ENCODE measurements around the gene GCFC2.
A peak's percentile ranks its signal among the peaks of the same experiment; 100 is the strongest.
"Not testable (repeated sequence)": the region's sequence is repeated elsewhere in the genome, so short reads cannot be mapped to it uniquely, and the experiment has no call there.

Gene GCFC2

DNA sequence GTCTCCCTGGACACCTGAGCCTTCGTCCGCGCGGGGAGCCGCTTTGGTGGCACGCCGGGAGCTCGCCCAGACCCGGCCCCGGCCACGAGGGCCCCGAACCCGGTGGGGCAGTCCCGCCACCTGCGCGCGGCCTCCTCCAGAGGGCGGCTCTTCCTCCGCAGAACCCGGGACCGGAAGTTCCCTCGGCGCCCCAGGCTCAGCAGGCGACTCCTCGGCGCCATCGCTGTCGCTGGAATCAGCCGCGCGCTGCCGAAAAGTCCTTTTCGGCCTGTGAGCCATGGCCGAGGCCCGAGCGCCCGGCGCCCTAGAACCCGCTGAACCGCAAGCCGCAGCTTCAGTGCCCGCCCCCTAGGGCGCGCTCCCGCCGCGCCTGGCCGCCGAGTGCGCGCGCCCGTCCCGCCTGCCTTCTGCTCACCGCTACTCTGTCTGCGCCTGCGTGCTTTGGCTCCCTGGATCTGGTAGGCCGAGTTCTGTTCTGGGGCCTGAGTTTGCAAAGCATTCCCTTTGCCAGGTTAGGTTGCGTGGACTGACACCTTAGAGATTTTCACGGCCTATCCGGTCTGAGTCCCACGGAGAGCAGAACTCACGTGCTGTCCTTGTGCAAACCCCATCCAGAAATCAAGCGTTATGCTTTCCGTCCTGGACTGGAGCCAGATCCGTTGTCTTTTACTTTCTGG is at the start of gene GCFC2:
Gene GCFC2, minus strand, starts transcription at position 339 of the 677 bp plus-strand sequence. Its CDS starts 60 bp downstream, at position 279.
- no peak for FAIRE-seq

DNA sequence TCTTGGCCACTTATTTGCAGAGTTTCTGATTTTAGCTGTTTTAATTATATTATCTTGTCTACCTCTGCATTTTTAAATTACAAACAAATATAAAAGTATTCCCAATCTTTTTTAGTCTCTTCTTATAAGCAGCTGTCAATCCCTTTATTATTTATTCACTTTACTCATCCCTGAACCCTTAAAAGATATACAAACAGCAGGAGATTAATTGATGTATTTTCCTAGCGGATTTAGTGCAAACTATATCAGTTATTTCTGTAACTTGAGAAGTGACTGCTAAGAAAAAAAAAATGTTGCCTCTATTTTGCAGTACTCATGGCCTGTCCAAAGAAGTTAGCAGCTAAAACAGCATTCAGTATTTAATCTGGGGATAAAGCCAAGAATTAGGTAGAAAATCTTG is 42.1 kb upstream of the GCFC2 start:
- no peak for FAIRE-seq

DNA sequence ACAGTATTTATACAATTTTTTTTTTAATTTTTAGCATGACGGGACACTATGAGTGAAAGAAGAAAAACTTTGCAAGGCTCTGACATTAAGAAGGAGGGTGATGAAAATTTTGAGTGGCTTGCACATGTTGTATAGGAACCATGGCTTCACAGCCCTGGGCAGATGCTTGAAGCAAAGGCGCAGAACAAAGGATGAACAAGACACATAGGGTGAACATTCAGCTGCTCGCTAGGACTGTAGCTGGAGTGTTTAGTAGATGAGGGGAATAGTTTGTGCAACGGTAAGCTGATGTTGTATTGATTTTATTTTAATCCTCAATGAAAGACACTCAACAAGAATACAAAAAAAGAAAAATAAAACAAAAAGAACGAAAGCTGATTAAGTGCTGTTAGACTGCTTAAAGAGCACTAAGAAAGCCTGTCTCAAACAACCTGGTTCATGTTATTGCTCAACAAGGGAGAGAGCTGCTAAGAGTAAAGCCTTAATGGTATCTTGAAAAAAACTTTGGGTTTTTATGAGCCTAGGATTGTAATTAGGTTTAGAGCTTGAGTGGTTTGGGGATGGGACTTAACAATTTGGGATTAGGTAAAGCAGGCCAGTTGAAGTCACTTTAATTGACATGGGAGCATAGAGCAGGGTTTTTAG is 41.2 kb upstream of the GCFC2 start:
- no peak for FAIRE-seq

DNA sequence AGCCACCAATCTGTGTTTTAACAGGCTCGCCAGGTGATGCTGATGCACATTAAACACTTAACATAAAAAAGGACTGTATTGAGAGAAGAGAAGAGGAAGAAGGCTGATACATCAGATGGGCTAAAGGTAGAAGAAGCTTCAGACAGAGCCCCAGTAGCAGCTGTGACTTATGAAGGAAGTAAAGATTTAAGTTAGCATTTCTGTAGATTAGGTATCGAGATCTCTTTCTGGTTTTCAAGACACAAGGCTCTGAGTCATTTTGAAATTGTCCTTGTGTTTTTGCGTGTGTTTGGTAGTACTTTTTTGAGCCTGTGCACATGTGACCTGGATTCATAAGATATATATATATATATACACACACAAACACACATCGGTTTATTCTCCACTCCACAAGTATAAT is 40.6 kb upstream of the GCFC2 start:
- FAIRE-seq = no peak

DNA sequence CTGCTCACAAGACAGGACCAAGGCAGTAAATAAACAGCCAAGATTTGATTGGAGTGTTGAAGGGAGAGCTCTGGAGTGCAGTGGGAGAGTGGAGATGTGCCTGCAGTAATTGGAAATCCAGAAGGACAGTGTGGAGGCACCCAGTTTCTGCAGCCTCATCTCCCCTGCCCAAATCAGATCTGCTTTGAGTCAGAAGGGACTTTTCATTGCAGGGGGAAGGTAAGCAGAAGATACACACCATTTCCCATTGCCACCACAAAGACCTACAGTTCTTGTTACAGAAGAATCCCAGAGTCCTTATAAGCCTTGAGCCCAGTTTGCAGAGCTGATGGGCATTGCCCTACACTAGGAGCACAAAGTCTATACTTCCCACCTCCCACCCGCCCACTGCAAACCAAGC is 27.2 kb upstream of the GCFC2 start:
- FAIRE-seq = no peak

DNA sequence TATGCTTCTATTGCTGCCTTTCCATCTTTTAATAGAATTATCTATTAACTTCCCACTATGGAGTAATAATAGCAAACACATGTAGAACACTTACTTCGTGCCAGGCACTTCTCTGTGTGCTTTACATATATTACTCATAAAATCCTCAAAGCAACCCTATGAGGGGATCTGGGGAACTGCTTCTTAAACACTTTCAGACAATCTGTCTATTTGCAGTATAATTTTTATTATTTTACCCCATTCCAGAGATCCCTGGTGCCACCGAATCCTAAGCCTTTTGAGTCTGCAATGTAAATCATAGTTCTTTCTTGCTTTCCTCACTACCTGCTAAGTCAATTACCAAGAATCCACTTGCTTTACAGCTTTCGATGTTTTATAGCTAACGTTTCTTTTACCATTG is 25.6 kb upstream of the GCFC2 start:
- FAIRE-seq = no peak

DNA sequence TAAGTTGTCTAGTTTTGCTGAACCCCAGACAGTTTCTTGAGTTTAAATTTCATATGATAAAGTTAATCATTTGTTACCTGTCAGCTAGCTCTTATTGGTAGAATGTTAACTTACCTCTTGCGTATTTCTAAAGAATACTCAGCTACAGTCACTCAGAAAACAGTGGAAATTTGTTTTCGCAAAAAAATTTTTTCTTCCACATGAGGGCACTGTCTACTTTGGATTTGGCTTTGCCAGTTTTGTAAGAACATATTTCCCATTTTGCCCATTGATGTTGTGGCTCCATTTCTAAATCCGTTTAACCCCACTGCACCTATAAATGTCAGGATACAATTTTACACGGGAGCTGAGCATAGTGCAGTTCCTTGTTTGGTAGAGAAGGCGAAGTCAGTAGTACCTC is 19.1 kb upstream of the GCFC2 start:
- FAIRE-seq = peak; percentile 79

DNA sequence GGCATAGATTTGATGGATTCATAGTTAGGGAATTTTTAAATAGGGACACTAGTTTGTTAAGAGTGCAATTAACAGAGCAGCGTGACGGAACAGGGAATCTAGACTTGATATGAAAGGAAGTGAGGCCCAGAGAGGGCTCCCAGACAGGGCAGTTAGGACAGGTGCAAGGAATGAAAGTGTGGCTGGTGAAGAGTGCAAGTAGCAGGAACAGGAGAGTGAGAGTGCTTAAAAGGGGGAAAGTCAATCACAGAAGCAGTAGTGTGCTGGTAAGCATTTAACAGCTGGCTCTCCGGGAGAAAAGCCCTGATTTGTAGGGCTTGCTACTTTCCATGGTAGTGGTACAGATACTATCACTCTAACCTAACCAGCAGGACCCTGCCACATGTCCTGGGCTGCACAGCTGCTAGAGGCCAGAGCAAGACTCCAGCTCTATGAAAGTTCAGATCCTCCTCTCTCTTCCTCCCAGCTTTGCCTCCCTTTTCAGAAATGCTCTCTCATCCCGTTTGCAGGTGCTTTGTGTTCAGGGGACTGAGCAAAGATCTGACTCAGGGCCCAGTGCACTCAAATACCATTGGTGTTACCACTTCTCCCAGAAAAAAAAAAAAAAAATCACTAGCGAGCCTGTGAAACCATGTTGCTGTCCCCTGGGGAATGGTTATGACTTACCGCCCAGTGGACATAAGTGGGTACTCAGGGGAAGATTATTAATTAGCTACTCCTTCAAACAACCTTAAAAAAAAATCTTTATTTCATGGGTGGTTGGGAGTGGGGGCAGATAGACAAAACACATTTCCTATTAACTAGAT is 18.1 kb upstream of the GCFC2 start:
- FAIRE-seq = no peak

DNA sequence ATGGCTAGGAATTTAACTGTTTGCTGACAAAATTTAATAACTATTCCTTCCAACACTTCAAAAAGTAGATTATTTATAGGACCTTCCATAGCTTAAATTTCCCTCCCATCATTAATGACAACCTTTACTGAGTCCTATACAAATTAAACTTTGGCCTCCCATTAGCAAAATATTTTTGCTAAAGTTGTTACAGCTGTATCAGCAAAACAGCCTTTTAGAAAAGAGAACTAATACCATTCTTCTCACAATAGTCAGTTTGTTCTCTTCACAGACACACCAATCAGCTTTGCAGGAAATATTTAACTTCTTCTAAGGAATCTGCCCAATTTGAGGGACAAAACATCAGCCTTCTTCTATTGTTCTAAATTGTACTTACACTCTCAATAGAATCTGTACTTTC is 12.0 kb upstream of the GCFC2 start:
- no peak for FAIRE-seq

DNA sequence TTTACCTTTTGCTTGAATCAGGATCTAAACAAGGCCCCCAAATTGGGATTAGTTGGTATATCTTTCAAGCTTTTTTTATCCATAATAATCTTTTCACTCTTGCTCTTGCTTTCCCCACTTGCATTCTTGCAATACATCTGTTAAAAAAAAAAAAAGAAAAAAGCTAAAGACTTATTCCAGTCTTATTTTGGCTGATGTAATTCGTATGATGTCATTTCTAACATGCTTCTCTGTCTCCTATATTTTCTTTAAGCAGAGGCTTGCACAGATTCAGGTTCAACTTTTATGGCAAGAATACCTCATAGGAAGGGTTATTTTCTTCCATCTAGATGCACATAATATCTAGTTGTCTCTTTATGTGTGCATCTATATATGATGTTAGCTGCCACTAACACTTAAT is 9.8 kb upstream of the GCFC2 start:
- no peak for FAIRE-seq

DNA sequence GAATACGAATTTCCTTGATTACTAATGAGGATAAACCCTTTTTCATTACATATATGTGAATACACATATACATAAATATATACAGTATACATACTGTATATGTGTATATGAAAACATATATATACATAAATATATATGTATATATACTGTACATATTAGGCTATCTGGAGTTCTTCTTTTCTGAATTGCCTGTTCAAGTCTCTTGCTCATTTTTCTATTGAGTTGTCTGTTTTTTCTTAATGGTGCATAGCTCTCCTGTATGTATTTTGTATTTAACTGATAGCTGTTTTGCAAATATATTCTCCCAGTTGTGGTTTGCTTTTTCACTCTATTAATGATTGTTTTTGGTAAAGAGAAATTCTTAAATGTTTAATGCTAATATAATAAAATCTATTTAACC is 8.9 kb upstream of the GCFC2 start:
- FAIRE-seq = no peak

DNA sequence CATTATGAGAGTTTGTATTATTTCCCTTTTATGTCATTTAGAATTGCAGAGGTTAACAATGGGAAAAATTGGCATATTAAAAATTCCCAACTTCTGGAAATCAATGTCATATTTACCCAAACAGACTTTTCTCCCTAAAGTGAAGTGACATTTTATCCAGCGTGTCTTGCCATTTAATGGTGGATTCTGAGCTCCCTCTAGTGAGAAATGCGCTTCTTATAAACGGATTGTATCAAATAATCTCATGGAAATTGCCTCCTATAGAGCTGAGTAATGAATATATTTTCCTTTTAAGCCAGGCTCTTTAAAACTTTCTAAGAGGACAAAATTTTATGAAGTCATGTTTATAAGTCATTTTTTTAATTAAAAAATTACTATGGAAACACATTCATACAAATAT is 5.7 kb upstream of the GCFC2 start:
- peak; percentile 40 for FAIRE-seq

DNA sequence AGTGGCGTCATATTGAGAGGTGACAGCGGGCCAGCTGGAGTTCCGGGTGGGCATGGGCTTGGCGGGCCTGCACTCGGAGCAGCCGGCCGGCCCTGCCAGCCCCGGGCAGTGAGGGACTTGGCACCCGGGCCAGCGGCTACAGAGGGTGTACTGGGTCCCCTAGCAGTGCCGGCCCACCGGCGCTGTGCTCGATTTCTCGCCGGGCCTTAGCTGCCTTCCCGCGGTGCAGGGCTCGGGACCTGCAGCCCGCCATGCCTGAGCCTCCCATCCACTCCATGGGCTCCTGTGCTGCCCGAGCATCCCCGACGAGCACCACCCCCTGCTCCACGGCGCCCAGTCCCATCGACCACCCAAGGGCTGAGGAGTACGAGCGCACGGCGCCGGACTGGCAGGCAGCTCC is 875 bp upstream of the GCFC2 start:
- FAIRE-seq = not testable (repeated sequence)

DNA sequence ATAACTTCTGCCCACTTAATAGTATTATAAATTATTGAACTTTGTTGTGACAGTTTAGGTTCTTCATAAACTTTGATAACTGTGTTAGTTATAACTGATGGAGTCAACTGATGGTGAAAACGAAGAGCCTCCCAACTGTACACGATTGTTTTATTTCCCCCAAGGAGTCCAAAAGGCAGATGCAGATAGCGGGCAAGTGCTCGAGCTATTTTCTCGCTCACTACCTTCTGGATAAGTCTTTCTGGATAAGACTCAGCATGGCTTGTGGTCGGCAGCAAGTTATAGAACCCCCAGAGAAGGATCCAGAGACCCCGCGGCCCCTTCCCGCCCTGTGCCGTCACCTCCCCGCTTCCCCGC is 517 bp downstream of the GCFC2 start:
- FAIRE-seq = no peak

DNA sequence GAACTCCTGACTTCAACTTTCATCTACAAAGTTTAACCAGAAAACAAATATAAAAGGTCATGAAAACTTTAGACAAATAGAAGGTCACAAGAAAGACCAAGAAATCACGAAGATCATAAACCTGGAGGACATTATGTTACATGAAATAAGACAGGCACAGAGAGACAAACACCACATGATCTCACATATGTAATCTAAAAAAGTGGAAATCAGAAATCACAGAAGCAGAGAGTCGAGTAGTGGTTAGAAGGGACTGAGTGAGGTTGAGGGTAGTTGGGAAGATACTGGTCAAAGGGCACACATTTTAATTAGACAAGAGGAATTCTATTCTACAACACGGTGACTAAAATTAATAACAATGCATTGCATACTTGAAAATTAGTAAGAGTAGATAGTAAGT is 1.4 kb downstream of the GCFC2 start:
- peak; percentile 48 for FAIRE-seq

DNA sequence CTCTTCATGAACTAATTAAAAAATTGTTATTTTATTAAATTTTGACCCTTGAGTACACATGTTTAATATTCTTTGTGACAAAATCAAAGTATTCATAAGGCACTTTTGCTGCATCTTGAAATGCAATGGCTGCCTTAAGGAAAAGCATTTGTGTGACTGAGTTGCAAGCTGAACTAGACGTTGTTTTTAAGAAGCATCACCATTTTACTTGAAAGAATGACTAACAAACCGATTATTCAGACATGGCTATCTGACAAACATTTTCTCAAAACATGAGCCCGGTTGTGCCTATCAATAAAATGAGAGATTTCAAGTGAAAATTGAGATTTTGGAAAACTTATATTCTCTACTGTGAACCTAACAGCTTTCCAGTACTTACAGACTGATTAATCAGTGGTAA is 2.8 kb downstream of the GCFC2 start:
- FAIRE-seq = no peak

DNA sequence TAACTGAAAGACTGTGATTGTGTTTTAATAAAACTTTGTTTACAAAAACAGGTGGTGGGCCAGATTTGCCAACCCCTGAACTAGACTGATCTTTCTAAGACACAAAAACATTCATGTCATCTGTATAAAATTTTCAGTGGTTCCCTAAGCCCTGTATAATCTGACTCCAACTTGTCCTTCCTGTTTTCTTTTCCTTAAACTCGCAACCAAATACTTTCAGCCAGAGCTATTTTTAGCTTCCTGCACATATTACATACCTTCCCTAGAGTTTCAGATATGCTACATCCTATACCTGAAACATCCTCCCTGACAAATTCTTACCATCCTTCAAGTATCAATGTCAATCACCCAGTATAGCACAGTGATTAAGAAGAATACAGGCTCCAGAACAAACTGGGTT is 4.8 kb downstream of the GCFC2 start:
- FAIRE-seq = no peak

DNA sequence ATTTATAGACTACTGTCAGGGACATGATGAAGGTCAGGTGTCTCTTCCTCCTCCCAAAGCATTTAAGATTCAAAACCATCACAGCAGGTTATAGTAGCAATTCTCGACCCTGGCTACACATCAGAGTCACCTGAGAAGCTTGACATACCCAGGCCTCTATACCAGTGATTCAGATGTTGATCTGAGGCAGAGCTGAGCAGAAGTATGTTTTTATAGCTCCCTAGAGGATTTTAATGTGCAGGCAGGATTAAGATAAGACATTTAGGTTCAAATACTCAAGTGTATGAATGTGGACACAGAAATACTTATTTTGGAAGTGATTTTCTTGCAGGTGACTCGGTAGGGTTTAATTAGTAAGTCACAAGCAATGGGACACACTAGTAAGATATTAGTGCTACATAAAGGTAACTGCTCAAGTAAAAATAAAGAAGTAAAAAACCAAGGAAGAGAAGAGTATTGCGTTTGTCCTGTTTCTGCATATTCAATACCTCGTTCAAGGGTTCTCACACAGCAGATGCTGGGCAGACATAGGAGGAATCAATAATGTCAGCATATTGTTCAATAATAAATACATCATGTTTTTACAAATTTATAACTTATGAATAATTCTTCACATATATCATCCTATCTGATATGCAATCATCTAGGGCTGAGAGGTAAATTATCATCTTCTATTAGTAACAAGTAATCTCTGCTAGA is 7.0 kb downstream of the GCFC2 start:
- FAIRE-seq = no peak

DNA sequence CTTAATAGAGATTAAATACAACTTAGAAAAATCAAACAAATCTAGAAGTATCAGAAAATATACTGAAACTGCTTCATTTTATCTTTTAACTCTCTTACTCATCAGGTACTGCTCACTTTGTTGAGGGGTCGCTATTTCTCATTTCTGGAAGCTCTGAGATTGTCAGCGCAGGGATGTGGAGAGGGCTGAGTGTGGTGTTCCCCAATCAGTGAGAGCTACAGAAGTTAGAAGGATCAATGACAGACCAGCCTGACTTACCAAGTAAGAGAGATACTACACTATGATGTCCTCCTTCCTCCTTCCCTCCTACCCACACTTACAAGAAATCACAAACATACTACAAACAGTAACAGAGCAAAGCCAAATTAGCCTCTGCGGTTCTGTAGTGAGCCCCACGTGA is 8.1 kb downstream of the GCFC2 start:
- FAIRE-seq = no peak

DNA sequence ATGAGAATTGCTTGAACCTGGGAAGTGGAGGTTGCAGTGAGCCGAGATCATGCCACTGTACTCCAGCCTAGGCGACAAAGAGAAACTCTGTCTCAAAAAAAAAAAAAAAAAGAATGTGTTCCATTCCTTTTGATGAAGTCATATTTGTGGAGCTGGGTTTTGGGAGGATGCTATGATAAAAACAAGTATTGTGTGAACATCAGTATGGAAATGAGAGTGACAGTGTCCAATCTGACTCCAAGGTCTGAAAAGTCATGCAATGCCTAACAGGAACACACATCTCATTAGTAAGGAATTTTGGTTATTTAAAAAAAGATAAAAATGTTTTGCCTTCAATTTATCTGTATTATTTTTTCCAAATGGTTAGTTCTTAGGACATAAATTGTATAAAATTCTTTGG is 11.8 kb downstream of the GCFC2 start:
- FAIRE-seq = no peak

DNA sequence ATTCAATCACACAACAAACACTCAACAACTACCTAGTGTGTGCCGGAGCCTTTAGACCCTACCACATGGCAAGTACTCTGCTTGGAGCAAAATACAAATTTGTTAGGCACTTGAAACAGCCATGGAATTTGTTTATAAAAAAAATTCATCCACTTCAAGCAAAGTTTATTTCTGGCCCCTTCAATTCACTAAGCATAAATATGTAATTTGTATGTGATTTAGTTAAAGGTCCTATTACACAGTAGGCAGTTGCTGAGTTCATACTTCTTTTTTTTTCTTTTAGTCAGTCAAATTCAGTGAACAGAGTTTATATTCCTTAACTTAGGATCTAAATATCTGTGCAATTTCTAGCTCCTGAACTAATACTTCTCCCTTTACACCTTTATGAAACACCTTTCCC is 22.5 kb downstream of the GCFC2 start:
- FAIRE-seq = no peak

DNA sequence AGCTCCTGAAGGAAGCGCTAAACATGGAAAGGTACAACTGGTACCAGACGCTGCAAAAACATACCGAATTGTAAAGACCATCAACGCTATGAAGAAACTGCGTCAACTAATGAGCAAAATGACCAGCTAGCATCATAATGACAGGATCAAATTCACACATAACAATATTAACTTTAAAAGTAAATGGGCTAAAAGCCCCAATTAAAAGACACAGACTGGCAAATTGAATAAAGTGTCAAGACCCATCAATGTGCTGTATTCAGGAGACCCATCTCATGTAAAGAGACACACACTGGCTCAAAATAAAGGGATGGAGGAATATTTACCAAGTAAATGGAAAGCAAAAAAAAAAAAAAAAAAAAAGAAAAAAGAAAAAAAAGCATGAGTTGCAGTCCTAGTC is 27.3 kb downstream of the GCFC2 start:
- FAIRE-seq = not testable (repeated sequence)

DNA sequence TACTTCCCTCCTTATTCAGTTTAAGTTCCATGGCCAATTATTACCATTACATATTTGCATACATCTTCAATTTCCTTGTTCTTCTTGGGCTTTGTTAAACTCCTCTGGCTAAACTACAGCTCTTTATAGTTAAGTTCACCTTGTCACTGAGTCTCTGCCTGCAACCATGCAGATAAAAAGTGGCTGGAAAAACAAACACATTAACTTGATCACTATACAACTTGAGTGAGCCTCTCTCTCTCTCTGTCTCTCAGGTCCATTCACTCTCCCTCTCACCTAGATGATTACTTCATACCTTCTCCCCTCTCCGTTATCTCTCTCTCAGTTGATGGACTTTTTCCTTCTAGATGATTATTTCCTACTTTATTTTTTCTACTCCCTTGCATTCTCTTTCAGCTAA is 30.3 kb downstream of the GCFC2 start:
- no peak for FAIRE-seq

DNA sequence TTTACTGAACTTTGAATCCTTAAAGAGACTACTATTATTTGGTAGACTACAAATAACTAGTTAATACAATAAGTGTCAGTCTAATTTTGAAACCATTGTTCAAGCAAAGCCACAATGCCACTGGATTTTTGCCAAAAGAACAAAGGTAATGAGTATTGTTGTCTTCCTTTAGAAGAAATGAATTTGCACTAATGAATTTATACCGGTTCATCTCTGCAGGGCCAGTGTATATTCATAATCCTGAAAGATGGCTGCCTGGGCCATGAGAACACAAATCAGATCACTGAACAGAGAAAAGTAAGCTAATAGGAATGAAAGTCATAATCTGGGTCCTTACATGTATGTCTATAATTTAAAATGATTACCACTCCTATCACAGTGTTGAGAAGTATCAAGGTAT is 31.2 kb downstream of the GCFC2 start:
- no peak for FAIRE-seq

Data from G401.6 (cell line).